Renal cortical epithelial cell (primary cell): ENCODE data around the gene EXD2. TPM values are rescaled to one million over a fixed set of nuclear protein-coding genes. Genes with fewer than 3 reads are reported as not detected.

ENCODE experiments used
- DNase-seq: peaks from one replicate; pipeline ENCODE4 v3.0.0-alpha.2; 2011; ENCODE audit warnings: low read depth
- total RNA-seq: library from RNA; depleted of rRNA; stranded (reverse); fragments of >200 nt; gene quantifications from 2 replicates; pipeline ENCODE4 v1.2.3, GENCODE V29; 2014

Gene EXD2
- total RNA-seq, 1 donor from 2014 or later = 37.4 TPM

DNA sequence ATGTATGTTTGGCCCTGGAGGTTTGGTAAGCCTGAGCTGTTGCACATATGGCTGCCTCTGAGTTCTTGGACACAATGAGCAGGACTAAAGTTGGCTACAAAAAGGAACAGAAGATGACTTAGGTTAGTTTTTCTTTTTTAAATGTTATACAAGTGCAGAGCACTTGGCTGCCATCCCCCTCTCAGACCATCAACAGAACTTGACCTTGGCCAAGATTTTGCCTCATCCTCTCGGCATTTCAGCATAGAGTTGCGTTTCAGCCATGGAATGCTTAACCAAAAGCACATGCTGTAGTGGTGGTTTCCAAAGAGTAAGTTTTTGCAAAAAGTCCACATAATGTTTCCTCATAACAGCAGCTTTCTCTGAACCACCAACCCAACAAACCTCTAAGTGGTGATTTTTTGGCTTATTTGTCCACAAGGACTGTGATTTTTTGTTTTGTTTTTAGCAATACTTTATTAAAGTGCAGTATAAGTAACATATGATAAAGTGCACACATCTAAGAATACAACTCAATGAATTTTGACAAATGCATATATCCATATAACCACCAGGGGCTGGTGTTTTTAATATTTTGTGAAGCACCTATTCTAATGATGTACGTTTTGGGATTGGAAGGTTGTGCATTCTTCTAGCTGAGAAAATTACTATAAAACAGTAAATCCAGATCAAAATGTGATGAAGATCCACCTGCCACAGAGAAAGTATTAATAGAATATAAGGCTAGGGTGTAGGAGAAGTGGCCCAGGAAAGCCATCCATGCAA lies 56.6 kb downstream of the EXD2 start:
- no peak for DNase-seq

DNA sequence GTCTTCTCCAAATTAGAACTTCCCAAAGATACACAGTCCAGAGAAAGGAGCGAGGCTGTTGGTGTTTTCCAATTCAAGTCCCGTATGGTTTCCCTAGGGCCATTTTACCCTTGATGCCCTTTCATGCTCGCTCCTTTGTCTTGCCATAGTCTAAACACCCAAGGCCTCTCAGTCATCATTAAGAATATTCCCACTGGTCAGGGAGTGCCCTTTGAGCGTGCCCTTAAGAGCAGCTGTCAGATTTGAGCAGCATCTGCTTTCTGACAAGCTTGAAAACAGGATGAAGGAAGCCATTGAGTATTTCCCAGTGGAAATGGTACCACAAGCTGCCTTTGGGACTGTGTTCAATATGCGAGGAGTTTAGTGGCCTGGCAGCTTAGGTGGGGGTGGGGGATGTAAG lies 58.3 kb downstream of the EXD2 start:
- no peak for DNase-seq

DNA sequence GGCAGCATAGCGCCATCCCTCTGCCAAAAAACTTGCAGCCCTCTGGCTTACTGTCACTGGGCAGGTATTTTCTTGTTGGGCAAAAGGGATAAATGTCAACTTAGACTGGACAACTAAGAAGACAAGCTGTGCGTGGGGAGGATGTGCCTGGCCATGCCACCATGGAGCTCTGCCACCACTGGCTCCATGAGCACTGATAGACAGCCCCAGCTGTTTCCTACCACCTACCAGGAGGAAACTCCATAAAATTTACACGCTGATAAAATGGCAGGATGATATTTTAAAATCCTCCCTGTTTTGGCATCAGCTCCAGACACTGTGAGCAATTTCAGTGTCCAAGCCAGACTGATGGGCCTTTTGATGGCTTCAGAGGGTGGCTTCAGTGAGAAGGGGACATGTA lies 61.6 kb downstream of the EXD2 start:
- no peak for DNase-seq

DNA sequence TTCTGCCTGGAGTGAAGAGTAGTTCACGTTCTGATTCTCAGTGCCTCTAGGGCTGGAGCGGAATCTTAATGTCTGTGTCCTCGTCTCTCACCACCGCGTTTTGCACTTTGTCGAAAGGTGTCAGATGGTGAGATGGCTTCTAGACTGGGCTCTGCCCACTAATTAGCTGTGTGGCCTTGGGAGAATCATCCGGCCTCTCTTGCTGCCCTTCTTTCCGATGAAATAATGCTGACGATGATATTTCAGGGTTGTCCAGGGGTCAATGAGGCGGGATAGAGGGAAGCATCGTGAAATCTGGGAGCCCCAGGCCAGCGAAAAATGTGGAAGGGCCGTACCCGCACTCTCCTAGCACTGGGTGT lies 67.8 kb downstream of the EXD2 start:
- no peak for DNase-seq

DNA sequence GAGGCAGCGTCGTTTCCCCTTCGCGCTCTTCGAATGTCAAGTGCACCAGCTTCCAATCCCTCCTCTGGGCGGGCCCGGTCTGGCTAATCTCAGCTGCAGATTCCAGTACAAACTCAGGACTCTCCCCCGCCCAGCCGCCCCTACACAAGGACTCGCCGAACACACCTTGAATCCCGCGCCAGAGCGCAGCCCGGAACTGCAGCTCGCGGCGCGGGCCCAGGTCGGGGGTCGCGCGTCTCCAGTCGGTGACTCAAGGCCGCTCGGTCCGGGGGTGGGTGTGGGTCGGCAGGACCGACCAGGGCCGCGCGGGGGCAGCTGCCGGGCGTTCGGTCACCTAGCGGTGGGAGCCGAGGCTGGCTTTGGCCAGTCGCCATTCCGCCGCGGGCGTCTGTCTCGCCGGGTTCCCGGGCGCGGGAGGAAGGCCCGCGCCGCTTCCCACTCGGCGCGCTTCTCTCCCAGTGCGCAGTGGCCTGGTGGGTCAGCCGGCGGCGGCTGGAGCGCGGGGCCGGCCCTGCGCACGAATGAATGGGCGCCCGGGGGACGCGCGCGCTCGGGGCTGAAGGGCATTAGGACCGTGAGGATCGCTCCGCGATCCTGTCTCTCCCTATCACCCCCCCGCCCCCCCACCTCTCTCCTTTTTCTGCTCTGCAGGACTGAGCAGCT lies 68.4 kb downstream of the EXD2 start, which contains the start of gene GALNT16:
GALNT16 (plus strand) TSS at position 632 of the 663 bp plus-strand sequence. CDS start 133 bp downstream, outside the sequence.
- DNase-seq = no peak

DNA sequence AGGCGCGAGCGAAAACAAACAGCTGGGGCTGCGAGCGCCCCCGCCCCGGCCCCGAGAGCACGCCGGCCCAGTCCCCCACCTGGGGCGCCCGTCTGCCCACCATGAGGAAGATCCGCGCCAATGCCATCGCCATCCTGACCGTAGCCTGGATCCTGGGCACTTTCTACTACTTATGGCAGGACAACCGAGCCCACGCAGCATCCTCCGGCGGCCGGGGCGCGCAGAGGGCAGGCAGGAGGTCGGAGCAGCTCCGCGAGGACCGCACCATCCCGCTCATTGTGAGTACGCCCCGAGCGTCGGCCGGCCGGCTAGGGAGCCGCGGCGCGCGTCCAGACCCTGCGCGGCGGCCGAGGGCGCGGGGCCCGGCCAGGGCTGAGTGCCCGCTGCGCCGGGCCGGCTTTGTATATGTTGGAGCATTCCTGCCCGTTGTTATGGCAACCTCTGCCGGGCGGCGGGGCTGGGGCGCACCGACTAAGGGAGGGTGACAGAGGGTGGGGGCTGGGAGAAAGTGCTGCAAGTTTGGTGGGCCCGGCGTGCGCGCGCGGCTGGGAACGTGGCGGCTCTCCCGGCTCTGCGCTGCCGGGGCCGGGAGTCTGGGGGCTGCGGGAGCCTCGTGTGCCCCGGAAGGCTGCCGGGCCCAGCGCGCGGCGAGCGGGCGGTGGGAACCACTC lies 69.0 kb downstream of the EXD2 start:
- no peak for DNase-seq

DNA sequence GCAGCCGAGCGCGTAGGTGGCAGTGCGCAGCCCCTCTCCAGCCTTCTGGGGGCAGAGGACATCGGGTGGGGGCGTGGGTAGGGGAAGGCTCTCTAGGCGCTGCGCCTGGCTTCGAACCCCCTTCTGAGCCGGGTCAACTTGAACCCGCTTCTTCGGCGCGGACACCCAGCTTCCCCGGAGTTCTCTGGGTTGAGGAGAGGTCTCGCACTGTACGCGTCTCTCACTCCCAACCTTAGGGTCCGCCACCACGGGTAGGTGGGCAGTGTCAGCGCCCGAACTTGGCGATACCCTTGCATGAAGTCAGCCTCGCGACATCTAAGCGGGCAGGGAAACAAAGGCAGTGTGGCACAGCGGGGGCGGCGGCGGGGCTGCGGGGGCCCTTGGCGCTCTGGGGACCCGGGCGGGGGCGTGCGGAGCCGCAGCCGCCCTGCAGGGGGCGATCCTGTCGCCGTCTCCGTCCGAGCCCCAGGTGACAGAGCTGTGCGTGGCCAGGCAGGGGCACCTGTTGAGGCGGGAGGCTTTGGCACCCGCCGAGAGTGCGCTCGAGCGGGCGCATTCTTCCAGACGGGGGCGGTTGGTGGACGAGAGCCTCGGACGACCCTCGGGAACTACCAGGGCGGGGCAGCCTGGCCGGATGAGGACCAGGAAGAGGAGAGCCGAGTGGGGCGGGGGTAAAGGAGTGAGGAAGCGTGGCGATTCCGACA lies 69.7 kb downstream of the EXD2 start:
- no peak for DNase-seq

DNA sequence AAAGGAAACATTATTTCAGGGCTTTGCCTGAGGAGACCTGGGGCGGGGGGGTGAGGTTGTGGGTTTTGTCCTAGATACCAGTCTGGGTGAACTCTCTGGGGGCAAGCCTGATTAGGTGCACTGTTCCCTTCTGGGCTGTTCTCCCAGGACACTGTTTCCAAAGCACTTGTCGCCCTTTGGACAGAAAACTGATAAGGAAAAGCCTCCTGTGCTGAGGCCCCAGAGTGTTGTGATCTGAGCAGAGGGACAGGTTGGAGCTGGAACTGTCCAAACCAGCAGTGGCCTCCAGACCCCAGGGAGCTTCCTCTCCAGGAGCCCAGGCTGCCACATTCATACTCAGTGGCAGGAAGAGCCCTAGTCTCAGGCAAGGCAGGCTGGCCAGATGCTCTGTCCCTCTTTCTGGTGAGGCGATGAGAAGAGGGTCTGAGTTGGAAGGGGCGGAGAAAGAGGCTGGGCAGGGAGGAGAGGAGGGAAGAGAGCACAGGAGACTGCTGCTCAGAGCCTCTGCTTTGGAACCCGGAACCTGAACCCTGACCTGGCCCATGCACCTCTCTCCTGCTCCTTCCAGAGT lies 70.5 kb downstream of the EXD2 start:
- no peak for DNase-seq

DNA sequence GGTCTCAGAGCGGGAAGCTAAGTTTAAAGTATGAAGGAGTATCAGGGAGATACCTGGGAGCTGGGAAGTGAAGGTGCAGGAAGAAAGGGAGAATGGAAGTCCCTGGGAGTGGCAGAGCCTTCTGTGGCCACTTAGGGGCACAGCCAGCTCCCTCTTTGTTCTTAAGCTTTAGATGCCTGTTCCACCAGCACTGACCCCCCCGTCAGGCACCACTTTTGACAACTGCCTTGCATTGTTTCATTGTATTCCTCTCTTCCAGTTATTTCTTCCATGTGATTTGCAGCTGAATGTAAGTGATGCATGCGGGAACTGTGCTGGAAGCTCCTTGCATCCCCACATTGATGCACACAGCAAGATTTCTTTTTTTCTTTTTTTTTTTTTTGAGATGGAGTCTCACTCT lies 71.2 kb downstream of the EXD2 start:
- no peak for DNase-seq

DNA sequence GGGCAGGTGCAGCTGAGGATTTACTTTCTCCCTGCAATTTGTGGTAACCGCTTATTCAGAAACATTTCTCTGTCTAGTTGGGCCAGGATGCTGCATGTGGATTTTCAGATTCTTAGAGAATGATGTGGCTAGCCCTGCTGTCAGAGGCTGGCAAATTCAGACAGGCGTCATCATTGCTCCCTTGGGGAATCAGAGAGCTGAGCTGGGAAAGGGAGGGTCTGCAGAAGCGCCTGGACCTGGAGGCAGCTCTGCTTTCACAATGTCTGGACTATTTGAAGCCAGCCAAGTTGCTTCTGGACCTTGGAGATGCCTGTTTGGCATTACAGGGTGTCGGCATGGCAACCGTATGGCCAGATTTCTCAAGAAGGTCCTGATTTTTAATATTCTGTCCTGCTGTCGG lies 72.1 kb downstream of the EXD2 start:
- no peak for DNase-seq

DNA sequence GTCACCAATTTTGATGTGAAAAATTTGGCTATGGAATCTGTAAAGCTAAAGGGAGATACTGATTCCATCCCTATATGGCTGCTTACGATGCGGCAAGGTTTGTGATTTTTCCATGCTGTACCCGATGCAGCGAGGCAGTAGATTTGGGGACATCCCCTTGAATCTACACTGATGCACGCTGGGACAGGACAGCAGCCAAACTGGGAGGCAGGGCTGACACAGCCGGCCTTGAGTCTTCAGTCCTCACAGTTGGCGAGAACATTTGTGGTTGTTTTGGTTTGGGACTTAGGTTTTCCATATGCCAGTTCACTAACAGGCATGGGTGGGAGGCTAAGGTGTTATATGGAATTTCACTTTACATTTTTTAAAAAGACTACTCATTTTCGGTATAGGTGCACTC lies 72.5 kb downstream of the EXD2 start:
- no peak for DNase-seq

DNA sequence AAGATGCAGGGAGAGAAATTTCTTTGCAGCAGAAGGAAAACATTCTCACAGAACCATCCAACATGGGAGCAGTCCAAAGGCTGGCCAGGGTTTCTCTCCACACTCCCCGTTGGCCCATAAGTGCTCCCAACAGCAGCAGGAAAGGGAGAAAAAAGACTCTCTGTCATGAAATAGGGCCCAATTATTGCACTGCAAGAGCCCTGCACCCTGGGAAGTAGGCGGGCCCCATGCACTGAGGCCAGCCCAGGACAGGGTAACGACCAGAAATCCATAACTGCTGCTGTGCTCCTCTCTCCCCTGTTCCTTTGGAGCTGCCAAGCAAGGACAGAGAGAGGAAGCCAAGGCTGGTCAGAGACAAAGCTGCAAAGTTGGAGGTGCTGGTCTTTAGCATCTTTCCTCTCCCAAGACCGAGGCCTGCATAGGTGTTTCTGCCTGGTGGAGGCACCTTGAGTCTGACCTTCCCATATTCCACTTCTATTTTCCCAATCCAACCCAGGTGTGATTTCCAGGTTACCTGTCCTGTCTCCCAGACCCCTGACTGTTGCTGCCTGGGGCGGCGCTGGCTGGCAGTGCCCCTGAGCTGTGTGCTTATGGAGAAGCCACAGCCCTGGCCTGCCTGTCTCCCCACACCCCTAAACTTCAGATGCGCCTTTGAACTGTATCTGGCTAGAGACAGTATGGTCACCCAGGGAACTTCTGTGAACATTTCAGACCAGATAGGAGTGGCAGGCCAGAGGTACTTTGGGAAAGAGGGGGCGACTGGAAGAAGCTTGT lies 75.5 kb downstream of the EXD2 start:
- no peak for DNase-seq

DNA sequence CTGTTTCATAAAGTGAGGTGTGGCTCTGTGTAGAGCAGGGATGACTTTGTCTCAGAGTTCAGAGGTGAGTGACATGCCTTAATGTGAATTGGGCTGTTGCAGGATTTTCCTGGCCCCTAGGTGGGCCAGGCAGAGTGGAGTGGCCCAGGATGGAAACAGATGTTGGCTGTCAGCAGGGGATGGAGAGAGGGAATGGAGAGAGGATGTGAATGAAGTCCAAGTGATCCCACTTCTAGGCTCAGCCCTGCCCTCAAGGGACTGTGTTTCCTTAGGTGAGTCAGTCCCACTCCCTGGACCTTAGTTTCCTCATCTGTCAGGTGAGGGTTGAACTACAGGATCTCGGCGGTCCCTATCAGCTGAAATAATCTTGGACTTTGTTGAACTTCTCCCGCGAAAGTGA lies 76.2 kb downstream of the EXD2 start:
- no peak for DNase-seq

DNA sequence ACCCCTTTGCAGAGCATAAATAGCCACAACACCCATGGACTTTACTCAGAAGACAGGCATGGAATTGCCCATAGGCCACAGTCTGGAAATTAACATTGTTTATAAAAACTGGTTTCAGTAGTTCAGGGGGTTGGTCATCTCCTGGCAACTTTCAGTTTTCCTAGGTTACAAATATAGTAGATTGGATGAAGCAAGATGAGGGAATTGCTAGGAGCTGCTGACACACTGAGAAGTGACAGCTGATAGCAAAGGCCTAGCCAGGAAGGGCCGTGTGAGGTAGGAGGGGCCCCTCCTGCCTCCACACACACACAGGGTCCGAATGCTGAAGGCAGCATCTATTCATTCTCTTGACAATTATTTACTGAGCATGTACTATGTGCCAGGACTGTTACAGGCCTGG lies 76.9 kb downstream of the EXD2 start:
- no peak for DNase-seq

DNA sequence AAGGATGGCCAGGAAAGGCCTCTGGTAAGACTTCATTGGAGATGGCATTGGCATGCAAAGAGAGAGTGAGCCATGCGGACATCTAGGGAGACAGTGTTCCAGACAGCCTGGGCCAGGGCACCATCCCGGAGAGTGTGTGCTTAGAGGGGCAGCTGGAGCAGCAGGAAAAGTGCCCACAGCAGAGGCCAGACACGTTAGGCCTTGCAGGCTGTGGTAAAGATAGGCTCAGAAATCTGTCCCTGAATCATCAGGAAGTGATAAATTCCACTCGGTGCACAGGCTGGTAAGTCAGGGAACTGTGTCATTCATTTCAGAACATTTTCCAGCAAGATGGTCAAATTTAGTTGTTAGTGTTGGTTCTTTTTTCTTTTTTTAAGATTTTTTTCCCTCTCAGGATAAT lies 77.5 kb downstream of the EXD2 start:
- peak; percentile 43 for DNase-seq

DNA sequence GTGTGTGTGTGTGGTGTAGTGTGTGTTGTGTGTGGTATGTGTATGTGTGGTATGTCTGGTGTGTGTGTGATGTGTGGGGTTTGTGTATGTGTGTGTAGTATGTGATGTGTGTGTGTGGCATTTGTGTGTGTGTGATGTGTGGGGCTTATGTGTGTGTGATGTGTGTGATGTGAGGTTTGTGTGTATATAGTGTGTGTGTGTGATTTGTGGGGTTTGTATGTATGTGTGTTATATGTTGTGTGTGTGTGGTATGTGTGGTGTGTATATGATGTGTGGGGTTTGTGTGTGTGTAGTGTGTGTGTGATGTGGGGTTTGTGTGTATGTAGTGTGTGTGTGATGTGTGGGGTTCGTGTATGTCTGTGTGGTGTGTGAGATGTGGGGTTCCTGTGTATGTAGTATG lies 78.1 kb downstream of the EXD2 start:
- no peak for DNase-seq

DNA sequence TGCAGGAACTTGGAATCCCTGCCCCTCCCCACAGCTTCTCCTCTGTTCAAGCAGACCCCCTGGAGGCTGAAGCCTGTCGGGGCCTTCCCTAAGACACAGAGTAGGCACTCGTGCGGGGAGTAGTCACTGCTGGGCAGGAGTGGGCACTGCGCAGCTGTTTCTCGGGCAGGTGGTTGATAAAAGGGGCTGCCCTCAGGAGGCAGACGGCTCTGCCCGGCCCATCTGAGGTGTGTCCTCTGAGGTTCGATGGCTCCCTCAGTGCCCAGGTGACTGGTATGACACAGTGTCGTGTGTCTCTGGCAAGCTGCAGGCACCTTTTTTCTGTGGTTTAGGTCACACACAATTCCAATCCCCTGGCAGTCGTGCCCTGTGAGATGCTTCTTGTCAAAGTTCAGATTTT lies 78.8 kb downstream of the EXD2 start:
- DNase-seq = no peak

DNA sequence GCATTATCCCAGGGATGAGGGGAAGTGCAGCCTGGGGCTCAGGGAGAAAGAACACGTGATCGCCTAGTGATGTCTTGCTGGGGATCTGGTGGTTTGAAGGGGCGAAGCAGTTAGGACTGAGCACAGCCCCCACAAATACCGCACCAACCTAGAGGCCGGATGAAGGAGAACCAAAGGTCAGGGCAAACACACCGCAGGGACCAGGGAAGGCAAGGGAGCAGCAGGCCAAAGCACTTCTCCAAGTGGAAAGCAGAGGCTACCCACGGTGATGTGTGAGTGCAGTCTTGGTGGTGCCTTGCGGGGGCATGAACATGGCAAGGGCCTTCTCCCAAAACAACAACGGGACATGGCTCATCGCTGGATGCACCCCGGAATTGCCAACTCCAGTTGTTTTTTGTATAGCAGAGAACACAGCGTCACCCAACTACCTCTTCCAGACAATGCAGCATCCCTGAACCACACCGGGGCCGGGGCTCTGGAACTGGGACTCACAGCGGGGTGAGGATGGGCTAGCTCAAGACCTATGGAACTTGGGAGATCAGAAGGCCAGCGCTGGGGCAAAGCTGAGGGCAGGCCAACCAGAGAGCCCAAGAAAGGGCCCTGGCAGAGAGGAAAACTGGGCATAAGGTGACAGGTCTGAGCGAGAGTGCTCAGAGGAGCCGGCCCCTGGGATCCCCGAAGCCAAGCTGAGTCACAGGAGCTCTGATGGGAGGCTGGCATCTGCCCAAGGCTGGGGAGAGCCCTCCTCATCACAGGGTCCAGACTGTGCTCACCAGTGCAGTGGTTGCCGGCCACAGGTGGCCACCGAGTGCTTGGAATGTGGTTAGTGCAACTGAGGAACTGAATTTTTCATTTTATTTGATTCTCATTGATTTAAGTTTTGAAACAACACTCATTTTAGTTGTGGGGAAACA lies 79.8 kb downstream of the EXD2 start:
- DNase-seq = peak; percentile 19

DNA sequence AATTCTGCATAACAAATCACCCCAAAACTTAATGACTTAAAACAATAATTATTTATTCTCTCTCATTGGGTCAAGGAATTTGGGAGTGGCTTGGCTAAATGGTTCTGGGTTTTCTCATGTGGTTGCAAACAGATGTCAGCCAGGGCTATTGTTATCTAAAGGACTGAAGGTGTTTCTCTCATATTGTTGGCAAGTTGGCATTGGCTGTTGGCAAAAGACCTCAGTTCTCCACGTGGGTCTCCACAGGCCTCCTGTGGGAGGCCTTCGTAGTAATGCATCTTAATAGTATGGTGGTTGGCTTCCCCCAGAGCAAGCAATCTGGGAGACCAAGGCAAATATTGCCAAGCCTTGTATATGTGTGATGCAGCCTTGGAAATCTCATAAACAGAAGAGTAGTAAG lies 83.0 kb downstream of the EXD2 start:
- no peak for DNase-seq

DNA sequence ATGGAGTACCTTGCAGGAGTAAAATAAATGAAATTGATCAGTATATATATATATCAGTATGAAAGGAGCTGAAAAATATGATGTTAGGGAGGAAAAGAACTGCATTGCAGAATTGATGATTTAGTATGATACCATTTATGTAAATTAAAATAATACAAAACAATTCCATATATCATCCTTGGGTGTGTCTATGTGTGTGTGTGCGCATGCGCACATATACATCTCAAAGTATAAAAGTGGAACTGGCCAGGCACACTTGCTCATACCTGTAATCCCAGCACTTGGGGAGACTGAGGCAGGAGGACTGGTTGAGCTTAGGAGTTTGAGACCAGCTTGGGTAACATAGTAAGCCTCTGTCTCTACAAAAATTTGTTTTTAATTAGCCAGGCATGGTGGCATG lies 84.0 kb downstream of the EXD2 start:
- no peak for DNase-seq
